ENCODE measurements around the gene TNFSF12.

The TNFSF12 gene, protein sequence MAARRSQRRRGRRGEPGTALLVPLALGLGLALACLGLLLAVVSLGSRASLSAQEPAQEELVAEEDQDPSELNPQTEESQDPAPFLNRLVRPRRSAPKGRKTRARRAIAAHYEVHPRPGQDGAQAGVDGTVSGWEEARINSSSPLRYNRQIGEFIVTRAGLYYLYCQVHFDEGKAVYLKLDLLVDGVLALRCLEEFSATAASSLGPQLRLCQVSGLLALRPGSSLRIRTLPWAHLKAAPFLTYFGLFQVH

DNA sequence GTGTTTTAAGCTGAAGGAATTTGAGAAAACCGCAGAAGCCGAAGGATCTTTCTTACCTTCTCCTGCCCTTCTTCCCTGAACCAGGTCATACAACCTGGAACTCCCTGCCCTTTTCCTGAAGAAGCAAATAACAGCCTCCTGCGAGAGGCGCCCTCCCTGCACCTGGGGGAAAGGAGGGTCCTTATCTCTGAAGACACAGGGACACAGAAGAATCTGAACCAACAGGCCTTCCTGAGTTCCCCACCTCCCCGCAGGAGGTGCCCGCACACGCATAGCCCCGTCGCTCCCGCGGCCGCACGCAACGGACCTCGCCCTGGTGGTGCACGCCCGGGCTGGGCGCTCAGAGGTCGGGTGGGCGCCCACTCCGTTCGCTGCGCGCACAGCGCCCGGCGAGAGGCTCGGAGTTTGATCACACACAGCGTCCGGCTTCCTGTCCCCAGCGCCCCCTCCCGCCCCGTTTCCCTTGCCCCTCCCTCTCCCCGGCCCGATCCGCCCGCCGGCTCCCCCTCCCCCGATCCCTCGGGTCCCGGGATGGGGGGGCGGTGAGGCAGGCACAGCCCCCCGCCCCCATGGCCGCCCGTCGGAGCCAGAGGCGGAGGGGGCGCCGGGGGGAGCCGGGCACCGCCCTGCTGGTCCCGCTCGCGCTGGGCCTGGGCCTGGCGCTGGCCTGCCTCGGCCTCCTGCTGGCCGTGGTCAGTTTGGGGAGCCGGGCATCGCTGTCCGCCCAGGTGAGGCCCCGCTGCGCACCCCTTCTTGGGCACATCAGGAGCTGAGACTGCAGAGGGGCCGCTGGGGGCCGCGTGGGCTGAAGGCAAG lies at the start of gene TNFSF12:
Gene TNFSF12 (plus strand): TSS at position 474 of the 816 bp plus-strand sequence. CDS start 96 bp downstream, at position 570.
- peak; percentile 47 to 71 (median 54) for DNase-seq

DNA sequence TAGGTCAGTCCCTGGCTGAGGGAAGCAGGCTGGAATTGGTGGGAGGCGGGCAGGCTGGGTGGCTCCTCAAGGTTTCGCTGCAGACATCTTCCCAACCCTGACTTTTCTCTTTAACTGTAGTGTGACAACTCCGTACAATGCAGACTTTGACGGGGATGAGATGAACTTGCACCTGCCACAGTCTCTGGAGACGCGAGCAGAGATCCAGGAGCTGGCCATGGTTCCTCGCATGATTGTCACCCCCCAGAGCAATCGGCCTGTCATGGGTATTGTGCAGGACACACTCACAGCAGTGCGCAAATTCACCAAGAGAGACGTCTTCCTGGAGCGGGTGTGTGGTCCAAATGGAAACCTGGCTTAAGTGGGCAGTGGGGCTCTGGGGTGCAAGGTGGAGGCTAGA lies 49.7 kb upstream of the TNFSF12 start:
- no peak for DNase-seq

DNA sequence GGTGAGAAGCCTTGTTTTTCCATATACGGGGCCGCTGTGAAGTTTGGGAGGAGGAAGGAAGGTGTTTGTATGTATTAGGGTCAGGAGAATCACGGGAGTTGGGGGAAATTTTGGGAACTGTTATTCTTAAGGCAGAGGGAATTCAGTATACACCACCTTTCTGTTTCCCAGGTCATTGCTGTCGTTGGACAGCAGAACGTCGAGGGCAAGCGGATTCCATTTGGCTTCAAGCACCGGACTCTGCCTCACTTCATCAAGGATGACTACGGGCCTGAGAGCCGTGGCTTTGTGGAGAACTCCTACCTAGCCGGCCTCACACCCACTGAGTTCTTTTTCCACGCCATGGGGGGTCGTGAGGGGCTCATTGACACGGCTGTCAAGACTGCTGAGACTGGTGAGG lies 47.1 kb upstream of the TNFSF12 start:
- no peak for DNase-seq

DNA sequence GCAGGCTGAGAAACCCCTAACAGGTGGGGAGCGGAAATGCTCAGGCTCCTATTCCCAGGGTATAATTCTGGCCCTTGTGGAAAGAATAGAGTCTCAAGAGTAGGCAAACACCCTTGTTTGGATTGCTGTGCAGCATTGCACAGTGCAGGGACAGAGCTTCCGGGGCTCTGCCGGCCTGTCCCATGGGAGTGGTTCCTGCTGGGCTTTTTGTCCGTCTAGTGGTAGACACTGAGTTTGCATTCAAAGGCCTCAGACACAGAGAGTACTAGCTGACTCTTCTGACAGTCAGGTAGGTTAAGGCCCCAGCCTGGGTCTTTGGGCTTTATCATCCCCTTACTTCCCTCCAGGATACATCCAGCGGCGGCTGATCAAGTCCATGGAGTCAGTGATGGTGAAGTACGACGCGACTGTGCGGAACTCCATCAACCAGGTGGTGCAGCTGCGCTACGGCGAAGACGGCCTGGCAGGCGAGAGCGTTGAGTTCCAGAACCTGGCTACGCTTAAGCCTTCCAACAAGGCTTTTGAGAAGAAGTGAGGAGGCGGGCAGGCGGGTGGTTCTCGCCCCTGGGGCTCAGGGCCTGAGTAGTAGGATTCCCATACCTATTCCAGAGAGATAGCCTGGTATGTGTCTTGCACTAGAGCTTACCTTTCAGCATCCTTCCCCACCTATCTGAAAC lies 46.5 kb upstream of the TNFSF12 start:
- no peak for DNase-seq

DNA sequence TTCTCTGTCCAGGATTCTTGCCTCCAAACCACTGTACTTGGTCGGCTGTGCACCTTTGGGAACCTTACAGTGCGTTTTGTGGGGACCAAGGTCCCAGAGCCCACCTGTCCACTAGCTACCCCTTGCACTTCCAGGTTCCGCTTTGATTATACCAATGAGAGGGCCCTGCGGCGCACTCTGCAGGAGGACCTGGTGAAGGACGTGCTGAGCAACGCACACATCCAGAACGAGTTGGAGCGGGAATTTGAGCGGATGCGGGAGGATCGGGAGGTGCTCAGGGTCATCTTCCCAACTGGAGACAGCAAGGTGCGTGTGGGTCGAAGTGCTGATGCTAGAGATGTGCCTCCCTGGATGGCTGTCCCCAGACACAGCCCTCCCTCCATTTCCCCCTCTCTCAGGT lies 45.9 kb upstream of the TNFSF12 start:
- DNase-seq = peak in 2 of 3 donors; percentile 21 to 40

DNA sequence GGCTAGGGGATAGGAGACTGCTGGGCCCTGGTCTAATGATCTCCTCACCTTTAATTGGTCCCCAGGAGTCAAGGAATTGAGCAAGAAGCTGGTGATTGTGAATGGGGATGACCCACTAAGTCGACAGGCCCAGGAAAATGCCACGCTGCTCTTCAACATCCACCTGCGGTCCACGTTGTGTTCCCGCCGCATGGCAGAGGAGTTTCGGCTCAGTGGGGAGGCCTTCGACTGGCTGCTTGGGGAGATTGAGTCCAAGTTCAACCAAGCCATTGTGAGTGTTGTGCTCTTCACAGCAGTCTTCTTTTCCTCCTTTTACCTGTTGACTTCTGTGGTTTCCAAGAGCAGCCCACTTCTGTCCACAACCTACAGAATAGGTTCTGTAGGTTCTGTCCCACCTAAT lies 45.3 kb upstream of the TNFSF12 start:
- DNase-seq = no peak

DNA sequence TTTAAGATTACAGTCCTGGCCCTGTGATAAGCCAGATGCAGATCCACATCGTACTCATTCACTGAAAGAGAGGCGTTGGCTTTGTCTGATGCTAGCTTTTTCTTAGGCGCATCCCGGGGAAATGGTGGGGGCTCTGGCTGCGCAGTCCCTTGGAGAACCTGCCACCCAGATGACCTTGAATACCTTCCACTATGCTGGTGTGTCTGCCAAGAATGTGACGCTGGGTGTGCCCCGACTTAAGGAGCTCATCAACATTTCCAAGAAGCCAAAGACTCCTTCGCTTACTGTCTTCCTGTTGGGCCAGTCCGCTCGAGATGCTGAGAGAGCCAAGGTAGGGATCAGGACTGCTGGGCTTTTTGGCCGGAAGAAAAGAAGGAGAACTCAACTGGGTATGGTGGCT lies 40.7 kb upstream of the TNFSF12 start:
- no peak for DNase-seq

DNA sequence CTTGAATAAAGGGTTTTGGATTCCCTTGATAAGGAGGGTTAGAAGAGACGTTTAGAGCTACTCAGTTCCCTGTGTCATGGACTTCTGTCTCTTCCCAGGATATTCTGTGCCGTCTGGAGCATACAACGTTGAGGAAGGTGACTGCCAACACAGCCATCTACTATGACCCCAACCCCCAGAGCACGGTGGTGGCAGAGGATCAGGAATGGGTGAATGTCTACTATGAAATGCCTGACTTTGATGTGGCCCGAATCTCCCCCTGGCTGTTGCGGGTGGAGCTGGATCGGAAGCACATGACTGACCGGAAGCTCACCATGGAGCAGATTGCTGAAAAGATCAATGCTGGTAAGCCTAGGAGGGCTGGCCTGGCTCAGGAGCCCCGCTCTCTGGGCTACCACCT lies 40.0 kb upstream of the TNFSF12 start:
- no peak for DNase-seq

DNA sequence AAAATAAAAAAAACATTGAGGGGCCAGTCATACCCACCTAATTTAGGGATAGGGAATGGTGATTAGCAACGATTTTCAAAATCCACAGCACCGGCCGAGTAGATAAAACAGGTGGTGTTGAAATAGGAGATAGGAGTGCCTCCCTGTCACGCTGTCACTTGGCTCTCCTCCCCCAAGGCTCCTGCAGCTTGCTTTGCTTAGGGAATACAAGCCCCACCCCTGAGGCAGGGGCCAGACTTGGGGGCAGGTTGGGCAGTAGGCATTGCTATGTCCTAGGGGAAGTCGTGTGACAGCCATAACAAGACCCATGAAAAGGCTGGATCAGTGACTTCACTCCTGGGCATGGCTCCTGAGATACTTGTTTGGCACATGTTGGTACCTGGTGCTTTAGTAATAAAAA lies 38.9 kb upstream of the TNFSF12 start:
- DNase-seq = no peak

DNA sequence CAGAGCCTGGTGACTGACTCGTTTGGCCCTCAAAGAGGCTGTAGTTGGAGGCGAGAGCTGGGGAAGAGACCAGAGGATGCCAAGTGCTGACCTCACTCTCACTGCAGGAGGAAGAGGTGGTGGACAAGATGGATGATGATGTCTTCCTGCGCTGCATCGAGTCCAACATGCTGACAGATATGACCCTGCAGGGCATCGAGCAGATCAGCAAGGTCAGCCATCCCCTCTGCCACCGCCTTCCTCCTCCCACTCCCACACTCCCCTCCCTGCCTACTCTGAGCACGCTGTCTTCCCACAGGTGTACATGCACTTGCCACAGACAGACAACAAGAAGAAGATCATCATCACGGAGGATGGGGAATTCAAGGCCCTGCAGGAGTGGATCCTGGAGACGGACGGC lies 37.8 kb upstream of the TNFSF12 start:
- no peak for DNase-seq

DNA sequence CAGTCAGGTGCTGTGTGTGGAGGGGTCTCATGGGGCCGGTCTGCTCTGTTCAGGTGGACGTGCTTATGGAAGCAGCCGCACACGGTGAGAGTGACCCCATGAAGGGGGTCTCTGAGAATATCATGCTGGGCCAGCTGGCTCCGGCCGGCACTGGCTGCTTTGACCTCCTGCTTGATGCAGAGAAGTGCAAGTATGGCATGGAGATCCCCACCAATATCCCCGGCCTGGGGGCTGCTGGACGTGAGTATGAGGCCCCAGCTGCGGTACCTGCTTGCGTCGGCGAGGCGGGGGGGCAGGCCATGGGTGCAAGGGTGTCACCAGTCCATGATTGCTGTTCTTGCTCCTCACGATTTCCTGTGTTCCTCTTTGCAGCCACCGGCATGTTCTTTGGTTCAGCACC lies 36.8 kb upstream of the TNFSF12 start:
- DNase-seq = no peak

DNA sequence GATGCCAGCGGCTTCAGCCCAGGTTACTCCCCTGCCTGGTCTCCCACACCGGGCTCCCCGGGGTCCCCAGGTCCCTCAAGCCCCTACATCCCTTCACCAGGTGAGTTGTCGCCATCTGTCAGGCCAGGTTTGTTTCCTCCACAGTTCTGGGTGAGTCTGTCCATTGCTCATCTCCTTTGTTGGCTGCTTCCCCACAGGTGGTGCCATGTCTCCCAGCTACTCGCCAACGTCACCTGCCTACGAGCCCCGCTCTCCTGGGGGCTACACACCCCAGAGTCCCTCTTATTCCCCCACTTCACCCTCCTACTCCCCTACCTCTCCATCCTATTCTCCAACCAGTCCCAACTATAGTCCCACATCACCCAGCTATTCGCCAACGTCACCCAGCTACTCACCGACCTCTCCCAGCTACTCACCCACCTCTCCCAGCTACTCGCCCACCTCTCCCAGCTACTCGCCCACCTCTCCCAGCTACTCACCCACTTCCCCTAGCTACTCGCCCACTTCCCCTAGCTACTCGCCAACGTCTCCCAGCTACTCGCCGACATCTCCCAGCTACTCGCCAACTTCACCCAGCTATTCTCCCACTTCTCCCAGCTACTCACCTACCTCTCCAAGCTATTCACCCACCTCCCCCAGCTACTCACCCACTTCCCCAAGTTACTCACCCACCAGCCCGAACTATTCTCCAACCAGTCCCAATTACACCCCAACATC lies 35.9 kb upstream of the TNFSF12 start:
- peak in 1 of 3 donors; percentile 7 for DNase-seq

DNA sequence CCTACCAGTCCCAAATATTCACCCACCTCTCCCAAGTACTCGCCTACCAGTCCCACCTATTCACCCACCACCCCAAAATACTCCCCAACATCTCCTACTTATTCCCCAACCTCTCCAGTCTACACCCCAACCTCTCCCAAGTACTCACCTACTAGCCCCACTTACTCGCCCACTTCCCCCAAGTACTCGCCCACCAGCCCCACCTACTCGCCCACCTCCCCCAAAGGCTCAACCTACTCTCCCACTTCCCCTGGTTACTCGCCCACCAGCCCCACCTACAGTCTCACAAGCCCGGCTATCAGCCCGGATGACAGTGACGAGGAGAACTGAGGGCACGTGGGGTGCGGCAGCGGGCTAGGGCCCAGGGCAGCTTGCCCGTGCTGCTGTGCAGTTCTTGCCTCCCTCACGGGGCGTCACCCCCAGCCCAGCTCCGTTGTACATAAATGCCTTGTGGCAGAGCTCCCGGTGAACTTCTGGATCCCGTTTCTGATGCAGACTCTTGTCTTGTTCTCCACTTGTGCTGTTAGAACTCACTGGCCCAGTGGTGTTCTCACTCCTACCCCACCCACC lies 34.9 kb upstream of the TNFSF12 start:
- no peak for DNase-seq

DNA sequence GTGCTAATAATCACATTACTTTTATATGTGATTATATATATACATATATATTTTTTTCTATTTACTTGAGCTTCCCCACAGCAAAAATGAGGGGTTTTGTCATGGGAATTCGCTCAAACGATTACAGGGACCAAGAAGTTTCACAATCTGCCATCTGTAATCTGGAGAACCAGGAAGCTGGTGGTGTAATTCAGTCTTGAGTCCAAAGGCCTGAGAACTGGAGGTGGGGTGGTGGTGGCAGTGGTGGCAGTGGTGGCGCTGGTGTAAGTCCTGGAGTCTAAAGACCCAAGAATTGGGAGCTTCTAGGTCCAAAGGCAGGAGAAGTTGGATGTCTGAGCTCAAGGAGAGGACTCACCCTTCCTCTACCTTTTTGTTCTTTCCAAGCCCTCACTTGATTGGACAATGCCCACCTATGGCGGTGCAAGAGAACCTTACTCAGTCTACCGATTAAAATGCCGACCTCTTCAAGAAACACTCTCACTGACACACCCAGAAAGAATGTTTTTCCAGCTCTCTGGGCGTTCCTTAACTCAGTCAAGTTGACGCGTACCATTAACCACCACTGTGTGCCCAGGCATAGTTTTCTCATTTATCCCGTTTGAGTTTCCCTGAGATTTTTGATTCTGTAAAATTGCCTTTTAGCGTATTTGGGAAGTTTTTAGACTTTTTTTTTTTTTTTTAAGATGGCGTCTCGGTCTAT lies 32.8 kb upstream of the TNFSF12 start:
- DNase-seq = peak; percentile 73 to 75 (median 74)

DNA sequence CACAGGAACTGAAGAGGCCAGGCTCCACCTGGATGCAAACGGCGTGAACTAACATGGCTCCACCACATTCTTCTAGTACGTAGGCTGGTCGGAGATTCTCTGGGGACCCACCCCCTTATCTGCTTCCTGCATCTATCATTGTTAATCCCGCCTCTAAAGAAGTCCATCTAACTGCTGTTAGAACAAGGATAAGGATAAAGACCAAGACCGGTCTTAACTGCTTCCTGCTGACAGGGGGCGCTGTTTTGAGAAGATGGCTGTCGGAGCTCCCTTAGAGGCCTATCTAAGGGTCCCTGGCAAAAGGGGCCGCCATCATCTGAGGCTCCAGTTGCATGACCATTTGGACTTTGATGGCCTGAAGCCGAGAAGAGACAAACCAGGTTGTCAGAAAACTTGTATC lies 25.8 kb upstream of the TNFSF12 start:
- peak; percentile 49 to 58 (median 58) for DNase-seq

DNA sequence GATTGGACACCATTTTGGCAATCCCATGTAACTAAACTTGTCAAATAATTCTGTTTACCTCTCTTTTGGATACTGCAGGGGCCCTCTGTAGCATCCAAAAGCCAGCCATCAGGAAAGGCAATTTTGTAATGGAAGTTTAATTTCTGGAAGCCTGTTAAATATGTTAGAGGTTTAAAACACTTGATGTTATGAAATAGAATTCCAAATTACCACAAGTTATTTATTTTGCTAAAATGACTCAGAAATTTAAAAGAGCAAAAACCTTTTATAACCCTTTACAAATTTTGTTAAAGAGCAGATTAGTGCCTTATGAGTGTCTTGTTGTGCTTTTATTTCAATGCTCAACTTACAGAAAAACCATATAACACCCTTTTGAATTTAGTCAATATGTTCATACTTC lies 20.0 kb upstream of the TNFSF12 start:
- no peak for DNase-seq

DNA sequence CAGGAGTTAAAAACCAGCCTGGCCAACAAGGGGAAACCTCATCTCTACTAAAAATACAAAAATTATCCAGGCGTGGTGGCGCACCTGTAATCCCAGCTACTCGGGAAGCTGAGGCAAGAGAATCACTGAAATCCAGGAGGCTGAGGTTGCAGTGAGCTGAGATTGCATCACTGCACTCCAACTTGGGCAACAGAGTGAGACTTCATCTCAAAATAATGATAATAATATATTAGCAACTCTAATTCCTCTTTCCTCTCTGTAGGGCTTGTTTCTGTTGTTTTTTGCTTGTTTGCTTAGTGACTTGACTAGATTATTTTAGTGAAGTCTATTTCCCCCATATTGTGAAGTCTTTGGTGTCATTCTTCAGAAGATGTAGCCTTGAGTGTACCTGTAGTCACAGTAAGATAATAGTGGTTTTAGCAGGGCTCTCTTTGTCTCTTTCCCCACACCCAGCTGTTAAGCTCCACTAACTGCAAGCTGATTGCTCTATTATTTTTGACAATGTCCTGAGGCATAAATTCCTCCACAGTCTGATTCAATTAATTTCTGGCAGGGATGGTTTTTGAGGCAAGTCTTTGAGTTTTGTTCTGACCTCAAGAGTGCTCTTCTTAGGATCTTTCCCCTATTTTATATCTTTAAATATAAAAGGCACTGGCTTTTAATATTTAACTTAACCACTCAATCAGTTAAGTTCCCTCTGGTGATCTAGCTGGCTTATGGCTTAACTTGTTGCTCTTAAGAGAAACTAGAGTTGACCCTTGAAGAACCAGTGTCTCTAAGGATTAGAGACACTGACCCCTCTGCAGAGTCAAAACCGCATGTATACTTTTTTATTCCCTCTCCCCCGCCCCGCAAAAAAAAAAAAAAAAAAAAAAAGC lies 18.6 kb upstream of the TNFSF12 start:
- DNase-seq = no peak

DNA sequence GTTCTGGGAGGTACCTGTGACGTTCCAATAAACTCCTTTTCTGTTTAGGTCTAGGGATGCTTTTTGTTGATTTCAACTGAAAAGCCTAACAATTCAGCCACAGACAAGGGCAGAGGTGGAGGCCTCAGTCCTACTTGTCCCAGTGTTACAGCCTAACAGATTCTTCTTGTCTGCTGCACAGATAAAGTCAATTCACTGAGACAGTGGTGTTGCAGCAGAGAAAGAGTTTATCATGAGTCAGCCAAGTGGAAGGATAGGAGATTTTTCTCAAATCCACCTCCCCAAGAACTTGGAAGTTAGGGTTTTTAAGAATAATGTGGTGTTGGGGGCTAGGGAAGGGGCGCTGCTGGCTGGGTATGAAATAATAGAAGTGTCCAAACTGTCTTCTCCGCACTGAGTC lies 10.8 kb upstream of the TNFSF12 start:
- DNase-seq = no peak

DNA sequence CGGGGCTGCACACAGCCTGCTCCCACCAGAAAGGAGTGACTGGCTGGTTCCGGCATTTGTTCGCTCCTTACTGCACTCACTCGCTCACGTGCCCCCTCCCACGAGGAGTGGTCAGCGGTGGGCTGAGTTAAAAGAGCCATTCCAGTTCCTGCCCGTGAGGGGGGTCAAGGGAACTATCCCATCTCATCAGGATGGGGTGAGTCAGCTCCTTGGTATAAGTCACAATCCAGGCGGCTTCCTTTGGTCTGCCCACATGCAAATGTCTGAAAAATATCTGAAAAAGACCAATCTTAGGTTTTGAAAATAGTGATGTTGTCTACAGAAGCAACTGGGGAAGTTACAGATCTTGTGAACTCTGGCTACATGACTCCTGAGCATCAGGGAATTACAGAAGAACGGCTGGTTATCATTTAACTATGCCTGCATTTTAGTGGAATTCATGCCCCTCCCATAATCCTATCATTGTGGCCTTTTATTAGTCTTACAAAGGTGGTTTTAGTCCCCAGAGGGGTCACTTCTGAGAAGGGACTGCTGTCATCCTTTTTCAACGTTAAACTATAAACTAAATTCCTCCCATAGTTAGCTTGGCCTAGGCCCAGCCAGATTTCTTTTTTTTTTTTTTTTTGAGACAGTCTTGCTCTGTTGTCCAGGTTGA lies 9.8 kb upstream of the TNFSF12 start:
- DNase-seq = peak in 1 of 3 donors; percentile 29

DNA sequence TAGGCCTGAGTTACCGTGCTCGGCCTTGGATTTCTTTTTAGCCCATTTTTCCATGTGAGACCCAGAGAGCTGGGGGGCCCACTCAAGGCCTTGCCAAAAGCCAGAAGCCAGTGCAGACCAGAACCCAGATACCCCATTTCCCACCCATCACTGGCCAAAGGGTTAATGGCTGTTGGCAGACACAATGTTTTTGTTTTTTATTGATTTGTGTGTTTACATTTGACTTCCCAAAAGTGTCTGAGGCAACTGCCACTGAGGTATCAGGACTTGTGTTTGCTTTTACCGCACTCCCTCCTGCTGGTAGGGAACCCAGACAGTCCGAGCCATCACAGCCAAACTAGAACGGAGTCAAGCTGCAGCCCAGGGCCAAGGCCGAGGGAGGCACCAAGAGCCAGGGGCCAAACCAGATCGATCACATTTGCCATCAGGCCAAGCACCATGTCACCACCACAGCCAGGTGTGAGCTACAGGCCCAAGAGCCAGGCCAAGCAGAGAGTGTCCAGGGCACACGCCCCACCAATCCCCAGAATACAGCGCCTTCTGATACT lies 7.7 kb upstream of the TNFSF12 start:
- DNase-seq = no peak
